Measurements from ENCODE around the gene DENND5B.

Gene DENND5B

GRCh38 chr12:31591380-31591901 lies 505 bp upstream of the DENND5B start:
- peak overlapping the region; percentile 71 for H3K4me3 ChIP-seq (ENCODE audit: control insufficient read depth, low read depth, low read length)
- DNase-seq (ENCODE audit: low read depth), result no peak
- TF ChIP-seq CTCF (IDR thresholded peaks at IDR 0.05; ENCODE audit: control insufficient read depth, insufficient read depth, low read depth, low read length, missing control alignments), result no peak

DNA sequence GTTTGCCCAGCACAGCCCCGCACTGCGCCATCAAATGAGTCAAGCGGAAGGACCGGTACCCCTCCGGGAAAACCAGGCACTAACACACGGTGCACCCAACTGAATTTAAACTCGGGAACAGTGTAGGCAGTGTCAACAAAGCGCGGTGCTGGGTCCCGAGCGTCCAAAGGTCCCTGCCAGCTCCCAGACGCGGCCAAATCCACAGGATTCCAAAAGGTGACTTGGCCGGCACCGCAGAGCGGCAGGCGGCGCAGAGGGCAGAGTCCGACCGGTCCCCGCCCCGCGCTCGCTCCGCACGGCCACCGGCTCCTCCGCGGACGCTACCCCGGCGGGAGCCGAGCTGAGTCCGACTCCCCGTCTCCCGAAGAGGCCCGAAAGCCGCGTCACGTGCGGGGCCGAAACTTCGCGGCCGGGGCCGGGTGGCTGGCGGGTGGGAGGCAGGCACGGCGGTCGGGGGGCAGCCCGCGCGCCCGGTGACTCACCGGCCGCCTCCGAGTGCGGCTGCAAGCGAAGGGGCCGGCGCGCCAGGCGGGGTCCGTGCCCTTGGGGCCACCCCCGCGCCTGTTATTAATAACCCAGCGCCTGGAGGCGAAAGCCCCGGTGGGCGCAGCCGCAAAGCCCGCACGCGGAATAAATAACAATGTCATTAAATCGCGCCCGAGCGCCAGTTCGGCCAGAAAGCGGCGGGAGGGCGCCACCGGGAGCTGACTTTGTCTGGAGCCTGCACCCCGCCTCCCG lies 863 bp downstream of the DENND5B start:
- no peak for TF ChIP-seq CTCF (IDR thresholded peaks at IDR 0.05; ENCODE audit: control insufficient read depth, insufficient read depth, low read depth, low read length, missing control alignments)
- peak overlapping the region; percentile 71 for H3K4me3 ChIP-seq (ENCODE audit: control insufficient read depth, low read depth, low read length)
- DNase-seq (ENCODE audit: low read depth), result no peak

DNA sequence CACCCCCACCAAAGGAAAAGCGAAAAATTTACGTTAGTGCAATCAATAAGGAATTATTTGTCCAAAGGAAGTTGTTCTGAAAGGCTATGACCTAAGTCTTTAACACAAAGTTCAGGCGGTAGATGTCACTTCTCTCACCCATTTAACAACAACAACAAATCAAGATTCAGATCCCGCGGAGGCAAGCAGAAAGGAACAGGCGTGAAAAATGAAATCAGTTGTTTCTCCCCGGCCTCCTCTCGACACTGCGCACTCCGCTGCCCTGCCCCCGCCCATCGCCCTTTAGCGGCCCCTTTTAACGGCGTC lies 1.4 kb downstream of the DENND5B start:
- peak overlapping the region; percentile 71 for H3K4me3 ChIP-seq (ENCODE audit: control insufficient read depth, low read depth, low read length)
- no peak for TF ChIP-seq CTCF (IDR thresholded peaks at IDR 0.05; ENCODE audit: control insufficient read depth, insufficient read depth, low read depth, low read length, missing control alignments)
- DNase-seq (ENCODE audit: low read depth), result no peak

- no peak for TF ChIP-seq CTCF (IDR thresholded peaks at IDR 0.05; ENCODE audit: control insufficient read depth, insufficient read depth, low read depth, low read length, missing control alignments)
- no peak overlapping the region for H3K4me3 ChIP-seq (ENCODE audit: control insufficient read depth, low read depth, low read length)
- DNase-seq (ENCODE audit: low read depth), result no peak
These were observed 2.0 kb downstream of the DENND5B start for GRCh38 chr12:31588976-31589375.

- no peak for DNase-seq (ENCODE audit: low read depth)
- no peak overlapping the region for H3K4me3 ChIP-seq (ENCODE audit: control insufficient read depth, low read depth, low read length)
- no peak for TF ChIP-seq CTCF (IDR thresholded peaks at IDR 0.05; ENCODE audit: control insufficient read depth, insufficient read depth, low read depth, low read length, missing control alignments)
These were observed 4.2 kb downstream of the DENND5B start for GRCh38 chr12:31586728-31587127.

DNA sequence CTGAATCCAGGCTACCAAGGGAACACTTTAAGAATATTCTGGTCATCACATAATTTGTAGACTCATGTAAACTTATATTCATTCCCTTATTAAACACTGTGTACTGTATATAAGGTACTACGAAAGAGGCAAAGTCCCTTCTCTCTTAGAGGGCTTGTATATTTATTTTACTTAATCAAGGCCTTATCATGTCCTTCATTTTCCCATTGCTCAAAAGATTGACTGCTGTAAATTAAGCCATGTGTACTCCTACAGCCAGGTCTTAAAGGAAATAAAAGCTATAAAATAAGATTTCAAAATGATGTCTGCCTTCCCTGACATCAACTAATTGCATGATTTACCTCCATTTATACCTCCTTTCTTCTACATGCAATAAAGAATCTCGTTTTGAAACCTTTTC lies 5.0 kb downstream of the DENND5B start:
- no peak overlapping the region for H3K4me3 ChIP-seq (ENCODE audit: control insufficient read depth, low read depth, low read length)
- no peak for DNase-seq (ENCODE audit: low read depth)
- no peak for TF ChIP-seq CTCF (IDR thresholded peaks at IDR 0.05; ENCODE audit: control insufficient read depth, insufficient read depth, low read depth, low read length, missing control alignments)
